ENCODE data around the gene UBE2O.

DNA sequence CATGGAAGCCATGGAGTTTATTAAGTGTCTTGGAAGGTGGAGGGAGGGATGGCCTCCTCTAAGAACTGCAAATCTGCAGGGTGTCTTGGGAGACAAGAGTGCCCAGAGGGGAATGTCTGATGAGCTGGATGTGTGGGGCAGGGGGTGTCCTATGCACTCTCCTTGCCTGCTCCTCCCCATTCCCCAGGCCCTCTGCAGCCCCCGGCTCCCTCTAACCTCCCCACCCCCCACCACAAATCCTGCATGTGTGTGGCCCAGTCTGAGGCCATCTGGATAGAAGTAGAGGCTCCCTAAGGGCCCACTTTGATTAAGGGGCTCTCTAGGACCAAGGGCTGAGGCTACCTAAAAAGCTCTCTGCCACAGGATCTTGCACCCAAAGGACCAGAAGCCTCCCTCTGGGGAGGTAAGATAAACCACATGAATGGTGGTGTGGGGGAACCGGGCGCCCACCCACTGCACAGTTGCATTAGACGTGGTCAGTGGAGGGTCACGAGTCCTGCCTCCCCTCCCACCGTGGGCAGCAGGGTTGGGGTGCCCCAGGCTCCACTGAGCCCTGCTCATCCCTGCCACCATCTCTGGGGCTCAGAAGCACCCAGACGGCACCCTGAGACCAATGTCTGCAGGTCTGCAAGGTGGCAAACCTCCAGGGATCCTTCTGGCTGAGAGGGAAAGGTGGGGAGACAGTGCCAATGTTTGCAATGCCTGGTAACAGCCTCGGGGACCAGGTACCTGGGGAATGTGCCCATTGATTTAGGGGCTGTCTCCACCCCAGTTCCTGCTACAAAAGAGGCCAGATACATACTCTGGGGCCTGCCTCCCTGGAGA lies 15.1 kb upstream of the UBE2O start:
- TF ChIP-seq, protein P1, sequence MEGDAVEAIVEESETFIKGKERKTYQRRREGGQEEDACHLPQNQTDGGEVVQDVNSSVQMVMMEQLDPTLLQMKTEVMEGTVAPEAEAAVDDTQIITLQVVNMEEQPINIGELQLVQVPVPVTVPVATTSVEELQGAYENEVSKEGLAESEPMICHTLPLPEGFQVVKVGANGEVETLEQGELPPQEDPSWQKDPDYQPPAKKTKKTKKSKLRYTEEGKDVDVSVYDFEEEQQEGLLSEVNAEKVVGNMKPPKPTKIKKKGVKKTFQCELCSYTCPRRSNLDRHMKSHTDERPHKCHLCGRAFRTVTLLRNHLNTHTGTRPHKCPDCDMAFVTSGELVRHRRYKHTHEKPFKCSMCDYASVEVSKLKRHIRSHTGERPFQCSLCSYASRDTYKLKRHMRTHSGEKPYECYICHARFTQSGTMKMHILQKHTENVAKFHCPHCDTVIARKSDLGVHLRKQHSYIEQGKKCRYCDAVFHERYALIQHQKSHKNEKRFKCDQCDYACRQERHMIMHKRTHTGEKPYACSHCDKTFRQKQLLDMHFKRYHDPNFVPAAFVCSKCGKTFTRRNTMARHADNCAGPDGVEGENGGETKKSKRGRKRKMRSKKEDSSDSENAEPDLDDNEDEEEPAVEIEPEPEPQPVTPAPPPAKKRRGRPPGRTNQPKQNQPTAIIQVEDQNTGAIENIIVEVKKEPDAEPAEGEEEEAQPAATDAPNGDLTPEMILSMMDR (conservative IDR thresholded peaks at IDR 0.05) = no peak
- no peak for TF ChIP-seq ZFX (IDR thresholded peaks at IDR 0.05)

Measured in C4-2B (cell line).